ENCODE measurements around the gene ZNF488.

GRCh38 chr10:47337310-47337709, 46.8 kb downstream of the ZNF488 start:
- no peak for TF ChIP-seq CTCF (IDR thresholded peaks at IDR 0.05)
- TF ChIP-seq REST (IDR thresholded peaks at IDR 0.05): no peak
- TF ChIP-seq JUN (IDR thresholded peaks at IDR 0.05): no peak
- no peak for TF ChIP-seq GATA3 (IDR thresholded peaks at IDR 0.05; ENCODE audit: borderline replicate concordance)
- no peak for TF ChIP-seq EP300 (IDR thresholded peaks at IDR 0.05)
- no peak for TF ChIP-seq CHD2 (IDR thresholded peaks at IDR 0.05; ENCODE audit: low read length, partially characterized antibody)
- TF ChIP-seq POLR2A (IDR thresholded peaks at IDR 0.05; ENCODE audit: low read length): no peak
- no peak for TF ChIP-seq TFCP2L1 (CRISPR knock-in tag; IDR thresholded peaks at IDR 0.05)
- no peak for TF ChIP-seq POLR2AphosphoS2 (conservative IDR thresholded peaks at IDR 0.05; ENCODE audit: low read length)
- TF ChIP-seq PHF8 (IDR thresholded peaks at IDR 0.05; ENCODE audit: borderline replicate concordance, low read depth): no peak

Data from A549 (cell line).